NCI-H345 (cell line): ENCODE measurements around the gene PPM1G.
"Not testable (repeated sequence)": the region's sequence is repeated elsewhere in the genome, so short reads cannot be mapped to it uniquely, and the experiment has no call there.

Experiments used
- DNase-seq: peaks from one replicate; lab custom pipeline; 2025; lab: John Stamatoyannopoulos, UW

Gene PPM1G, protein sequence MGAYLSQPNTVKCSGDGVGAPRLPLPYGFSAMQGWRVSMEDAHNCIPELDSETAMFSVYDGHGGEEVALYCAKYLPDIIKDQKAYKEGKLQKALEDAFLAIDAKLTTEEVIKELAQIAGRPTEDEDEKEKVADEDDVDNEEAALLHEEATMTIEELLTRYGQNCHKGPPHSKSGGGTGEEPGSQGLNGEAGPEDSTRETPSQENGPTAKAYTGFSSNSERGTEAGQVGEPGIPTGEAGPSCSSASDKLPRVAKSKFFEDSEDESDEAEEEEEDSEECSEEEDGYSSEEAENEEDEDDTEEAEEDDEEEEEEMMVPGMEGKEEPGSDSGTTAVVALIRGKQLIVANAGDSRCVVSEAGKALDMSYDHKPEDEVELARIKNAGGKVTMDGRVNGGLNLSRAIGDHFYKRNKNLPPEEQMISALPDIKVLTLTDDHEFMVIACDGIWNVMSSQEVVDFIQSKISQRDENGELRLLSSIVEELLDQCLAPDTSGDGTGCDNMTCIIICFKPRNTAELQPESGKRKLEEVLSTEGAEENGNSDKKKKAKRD

DNA sequence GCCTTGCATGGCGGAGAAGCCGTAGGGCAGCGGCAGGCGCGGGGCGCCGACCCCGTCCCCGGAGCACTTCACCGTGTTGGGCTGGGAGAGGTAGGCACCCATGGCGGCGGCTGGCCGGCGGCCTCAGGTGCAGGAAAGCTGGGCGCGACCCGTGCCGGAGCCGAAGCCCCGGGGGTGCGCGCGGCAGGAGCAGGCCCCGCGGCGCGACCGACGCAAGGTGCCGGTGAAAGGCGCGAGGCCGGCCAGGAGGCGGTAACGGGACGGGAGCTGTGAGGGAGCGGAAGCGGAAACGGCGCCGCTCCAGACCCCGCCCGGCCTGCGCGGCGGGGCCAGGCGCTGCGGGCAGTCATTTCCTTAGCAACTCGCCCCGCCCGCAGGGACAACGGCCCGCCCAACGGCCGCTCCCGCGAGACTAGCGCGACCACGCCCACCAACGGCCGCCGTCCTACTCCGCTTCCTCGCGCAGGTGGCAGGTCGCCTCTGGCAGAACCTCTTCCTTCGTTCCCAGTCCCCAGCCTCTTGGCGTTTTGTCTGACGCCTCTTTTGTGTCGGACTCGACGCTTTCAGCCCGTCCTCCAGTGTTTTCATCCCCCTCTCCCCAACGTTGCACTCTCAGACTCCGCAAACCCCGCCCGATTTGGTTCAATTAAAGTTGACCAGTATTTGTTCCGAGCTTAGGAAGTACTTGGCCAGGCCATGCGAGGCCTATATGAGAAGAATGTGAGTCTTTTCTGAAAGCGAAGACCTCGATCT, at the start of gene PPM1G:
PPM1G (minus strand) TSS at position 271 of the 753 bp plus-strand sequence; CDS start at position 102, 169 bp downstream.
- peak; percentile 98 for DNase-seq

DNA sequence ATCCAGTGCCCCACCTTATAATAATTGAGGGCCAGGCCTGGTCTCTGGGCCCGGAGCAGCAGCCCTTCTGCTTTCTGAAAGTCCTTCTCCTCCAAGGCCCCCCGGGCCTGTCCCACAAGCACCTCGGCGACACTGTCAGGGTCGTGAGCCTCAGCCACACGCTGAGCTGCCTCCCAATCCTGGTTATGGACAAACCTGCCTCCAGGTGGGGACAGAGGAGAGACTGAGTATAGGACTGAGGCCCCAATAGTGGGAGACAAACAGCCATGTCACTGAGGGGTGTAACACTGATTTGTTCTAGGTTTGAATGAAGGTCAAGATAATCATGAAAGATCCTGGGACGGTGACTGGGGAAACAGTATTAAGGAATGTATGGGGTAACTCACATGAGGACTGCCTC, 44.6 kb upstream of the PPM1G start:
- no peak for DNase-seq

DNA sequence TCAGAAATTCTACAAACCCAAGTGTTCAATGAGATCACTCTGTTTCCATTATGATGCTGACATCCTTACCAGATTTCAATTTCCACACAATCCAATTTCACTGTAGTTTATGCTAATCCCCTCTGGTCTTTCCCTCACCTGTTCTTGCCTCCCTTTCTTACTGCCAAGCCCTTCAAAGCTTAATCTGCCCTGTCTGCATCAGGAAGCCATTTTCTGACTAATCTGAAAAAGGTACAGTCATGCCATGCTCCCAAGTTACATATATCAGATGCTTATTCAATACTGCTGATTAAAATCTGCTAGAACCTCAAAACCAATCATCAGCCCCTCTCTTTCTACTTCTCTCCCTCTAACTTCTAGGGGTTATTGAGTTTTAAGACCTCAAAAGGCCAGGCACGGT, 41.7 kb upstream of the PPM1G start:
- no peak for DNase-seq

DNA sequence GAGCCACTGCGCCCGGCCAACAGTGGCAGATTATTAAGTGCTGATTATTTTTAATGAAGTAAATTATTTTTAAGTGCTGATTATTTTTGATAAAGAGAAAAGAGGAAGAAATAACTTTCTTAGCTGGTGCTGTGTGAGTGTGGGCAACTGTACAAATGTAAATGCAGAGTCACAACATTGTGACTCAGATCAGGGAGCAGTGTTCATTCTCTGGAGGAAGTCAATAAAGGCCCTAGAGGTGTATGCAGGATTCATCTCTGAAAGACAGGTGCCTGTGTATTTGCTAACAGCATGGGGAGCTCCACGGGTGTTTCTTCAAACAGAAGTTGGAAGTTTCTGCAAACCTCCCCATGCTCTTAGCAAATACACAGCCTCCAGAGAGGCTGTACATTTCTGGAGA, 39.0 kb upstream of the PPM1G start:
- DNase-seq = no peak

DNA sequence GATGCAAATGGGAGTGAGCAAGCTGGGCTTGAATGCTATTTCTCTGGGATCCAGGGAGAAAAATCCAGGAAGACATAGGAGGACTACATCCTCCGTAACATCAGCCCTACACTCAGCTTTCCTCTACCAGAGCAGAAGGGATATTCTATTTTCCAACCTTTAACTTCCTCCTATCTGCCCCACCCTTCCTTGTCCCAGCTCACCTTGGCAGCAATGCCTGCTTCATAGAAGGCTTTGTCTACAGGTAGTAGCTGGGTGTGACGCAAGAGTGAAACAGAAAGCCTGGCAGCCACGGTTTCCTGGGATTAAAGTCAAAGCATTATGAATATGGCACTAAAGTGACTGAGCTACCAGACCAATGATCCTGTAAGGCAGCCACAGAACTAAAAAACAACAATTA, 36.7 kb upstream of the PPM1G start:
- DNase-seq = no peak

DNA sequence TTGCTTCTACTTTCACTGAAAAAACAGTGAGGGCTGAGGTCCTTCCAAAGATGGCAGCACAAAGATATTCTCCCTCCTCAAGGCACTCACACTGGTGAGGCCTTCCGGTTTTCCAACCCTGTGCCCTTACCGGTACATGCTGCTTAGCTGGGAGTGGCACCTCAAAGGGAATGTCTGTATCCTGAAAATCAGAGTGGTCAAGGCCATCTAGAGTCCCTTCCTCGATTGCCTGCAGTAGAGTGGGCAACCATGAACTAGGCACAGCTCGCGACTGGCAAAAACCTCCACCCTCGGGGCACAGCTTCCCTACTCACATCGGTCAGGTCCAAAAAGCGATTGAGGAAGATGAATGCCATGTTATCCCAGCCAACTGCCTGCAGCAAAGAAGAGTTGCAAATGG, 36.2 kb upstream of the PPM1G start:
- DNase-seq = no peak

DNA sequence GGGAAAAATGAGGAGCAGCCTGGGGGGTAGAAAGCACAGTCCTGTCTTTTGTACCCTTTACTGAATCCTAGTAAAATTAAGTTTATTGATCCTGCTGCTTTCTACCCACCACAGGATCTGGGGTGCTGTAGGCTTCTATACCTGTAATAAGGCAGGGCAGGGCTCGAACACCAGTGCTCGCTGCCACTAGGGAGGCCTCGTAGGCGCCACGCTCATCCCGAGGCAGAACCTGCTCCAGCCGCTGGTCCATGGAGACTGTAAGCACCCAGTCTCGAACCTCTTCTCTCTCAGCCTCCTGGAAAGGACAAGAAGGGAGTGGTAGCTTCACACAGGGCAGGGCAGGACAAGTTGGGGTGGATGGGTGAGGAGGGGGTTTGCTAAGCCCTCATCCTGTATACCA, 35.8 kb upstream of the PPM1G start:
- DNase-seq = no peak

DNA sequence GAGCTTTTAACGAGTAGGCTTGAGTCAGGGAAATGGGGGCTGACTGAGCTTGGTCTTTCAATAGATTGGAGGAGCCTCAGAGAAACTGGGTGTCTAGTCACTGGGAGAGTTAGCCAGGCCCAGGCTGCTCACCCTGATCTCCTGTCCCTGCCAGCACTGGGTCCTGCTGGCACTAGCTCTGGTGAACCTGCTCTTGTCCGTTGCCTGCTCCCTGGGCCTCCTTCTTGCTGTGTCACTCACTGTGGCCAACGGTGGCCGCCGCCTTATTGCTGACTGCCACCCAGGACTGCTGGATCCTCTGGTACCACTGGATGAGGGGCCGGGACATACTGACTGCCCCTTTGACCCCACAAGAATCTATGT, 33.5 kb upstream of the PPM1G start:
- DNase-seq = no peak

DNA sequence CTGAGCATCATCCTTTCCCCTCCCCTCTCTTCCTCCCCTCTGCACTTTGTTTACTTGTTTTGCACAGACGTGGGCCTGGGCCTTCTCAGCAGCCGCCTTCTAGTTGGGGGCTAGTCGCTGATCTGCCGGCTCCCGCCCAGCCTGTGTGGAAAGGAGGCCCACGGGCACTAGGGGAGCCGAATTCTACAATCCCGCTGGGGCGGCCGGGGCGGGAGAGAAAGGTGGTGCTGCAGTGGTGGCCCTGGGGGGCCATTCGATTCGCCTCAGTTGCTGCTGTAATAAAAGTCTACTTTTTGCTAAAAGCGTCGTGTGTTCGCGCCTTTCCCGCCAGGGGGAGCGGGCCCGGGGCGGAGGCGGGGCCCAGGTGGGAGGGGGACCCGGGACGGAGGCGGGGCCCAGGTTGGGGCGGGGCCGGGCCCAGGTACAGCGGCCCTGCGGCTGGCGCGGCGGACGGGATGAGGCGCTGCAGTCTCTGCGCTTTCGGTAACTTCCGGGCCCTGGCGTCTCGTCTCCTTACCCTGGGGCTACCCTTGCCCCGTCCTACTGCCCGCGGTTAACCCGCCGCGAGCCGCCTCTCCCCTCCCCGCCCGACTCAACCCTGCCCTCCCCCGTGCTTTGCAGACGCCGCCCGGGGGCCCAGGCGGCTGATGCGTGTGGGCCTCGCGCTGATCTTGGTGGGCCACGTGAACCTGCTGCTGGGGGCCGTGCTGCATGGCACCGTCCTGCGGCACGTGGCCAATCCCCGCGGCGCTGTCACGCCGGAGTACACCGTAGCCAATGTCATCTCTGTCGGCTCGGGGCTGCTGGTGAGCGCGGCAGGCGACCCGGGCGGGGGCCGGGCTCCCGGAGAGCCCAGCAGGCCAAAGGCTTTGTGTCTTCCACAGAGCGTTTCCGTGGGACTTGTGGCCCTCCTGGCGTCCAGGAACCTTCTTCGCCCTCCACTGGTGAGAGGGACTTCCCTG, 32.8 kb upstream of the PPM1G start, which contains the start of gene KRTCAP3:
KRTCAP3 (plus strand) TSS at position 424 of the 962 bp plus-strand sequence; CDS start at position 456, 32 bp downstream.
- peak; percentile 86 for DNase-seq

DNA sequence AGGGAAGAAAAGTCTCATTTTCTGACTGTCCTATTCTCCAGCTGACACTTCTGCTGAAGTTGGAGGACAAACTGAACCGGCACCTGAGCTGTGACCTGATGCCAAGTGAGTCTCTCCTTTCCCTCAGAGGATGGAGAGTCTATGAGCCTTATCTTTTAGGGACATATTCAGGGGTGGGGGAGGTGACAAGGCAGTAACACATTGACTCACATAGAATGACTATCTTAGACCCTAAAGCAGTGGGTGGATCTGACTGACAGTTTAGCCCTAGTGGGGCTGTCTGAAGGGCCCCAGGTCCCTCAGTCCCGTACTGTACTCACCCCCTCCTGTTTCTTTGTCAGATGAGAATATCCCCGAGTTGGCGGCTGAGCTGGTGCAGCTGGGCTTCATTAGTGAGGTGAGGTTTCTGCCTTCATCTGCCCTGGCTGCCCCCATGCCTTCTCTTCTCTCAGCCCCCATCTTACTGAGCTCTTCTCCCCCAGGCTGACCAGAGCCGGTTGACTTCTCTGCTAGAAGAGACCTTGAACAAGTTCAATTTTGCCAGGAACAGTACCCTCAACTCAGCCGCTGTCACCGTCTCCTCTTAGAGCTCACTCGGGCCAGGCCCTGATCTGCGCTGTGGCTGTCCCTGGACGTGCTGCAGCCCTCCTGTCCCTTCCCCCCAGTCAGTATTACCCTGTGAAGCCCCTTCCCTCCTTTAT, 32.0 kb upstream of the PPM1G start:
- DNase-seq = no peak

DNA sequence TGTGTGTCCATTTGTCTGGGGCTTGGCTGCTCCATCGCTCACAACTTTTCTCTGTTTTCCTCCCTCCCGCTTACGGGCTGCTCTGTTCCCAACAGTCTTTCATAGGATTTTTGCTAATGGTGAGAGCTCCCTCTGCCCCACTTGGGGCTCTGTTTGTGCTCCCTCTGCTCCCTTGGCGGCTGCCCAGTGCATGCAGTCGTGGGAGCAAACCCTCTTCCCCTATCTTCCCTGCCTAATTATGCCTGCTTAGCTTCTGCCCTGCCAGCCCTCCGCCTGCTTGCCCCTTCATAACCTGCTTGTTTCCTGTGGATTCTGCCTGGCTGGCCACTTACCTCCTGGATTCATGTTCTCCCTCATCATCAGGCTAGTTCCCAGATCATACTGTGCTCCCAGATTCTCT, 26.2 kb upstream of the PPM1G start:
- no peak for DNase-seq

DNA sequence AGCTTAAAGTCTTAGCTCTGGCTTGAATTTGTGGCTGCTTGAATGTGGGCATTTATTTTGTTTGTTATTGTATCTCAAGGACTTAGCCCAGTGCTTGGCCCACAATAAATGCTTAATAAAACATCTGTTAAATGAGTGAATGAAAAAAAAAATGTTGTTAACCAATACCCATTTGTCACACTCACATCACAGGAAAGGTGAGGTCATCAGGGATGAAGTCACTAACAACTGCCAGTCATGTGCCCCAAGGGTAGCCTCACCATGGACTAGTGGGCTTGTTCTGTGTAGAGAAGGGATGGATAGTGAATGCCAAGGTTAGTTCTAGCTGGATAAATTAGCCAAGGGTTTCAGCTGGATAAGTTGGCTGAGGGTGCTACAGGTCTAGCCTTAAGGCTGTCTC, 22.0 kb upstream of the PPM1G start:
- no peak for DNase-seq

DNA sequence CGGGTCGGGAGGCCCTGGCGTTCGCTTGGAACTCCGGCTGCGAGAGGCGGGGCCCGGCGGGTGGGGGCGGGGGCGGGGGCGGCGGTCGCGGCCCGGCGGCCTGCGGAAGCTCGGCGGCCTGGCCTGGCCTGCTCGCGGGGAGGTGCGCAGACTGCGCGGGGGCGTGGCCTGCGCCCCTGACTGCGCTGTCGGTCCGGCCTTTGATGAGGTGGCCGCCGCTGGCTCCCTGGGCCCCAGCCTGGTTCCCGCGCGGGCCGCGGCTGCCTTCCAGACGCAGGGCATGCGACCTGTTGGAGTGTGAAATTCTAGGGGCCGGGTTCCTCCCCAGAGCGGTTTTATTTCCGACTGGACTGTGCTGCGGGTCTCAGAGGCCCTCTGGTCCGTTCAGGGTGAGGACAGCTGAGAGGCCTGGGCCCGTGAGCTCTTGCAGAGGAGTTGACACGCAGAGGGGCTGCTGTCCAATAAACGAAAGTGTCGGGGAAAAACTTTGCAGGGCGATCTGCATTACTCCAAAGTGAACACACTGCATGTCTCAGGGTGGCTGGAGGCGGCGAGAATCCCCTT, 19.7 kb upstream of the PPM1G start:
- peak; percentile 80 for DNase-seq

DNA sequence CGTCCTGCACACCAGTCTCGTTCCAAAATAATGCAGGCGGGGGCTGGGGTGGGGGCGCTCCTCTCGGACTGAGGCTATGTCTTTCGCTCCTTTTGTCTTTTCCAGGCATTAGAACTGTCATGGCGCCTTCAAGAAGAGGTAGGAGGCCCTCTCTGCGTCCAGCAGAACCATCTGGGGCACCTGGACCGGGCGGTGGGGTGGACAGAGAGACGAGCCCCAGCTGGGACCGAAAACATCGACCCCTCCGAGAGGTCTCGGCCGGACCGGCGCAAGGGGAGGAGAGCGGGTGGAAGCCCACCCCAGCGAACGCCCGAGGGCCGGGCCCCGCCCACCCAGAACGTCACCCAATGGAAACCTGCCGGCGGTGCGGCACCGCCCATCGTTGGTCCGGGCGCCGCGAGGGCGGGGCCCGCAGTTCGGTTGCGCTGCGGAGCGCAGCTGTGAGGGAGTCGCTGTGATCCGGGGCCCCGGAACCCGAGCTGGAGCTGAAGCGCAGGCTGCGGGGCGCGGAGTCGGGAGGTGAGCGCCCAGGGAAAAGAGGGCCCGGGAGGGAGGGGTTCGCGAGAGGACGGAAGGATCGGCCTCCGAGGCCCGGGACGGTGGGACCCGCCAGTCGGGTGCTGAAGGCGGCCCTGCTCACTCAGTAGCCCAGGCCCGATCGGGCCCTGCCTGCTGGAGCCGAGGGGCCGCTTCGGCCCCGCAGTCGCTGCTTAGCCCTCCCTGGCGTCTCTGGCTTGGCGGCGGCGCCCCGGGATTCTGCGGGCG, 19.0 kb upstream of the PPM1G start, which contains the start of gene NRBP1:
NRBP1 (plus strand) TSS at position 419 of the 765 bp plus-strand sequence. CDS start 4,643 bp downstream, outside the sequence.
- DNase-seq = peak; percentile 96

DNA sequence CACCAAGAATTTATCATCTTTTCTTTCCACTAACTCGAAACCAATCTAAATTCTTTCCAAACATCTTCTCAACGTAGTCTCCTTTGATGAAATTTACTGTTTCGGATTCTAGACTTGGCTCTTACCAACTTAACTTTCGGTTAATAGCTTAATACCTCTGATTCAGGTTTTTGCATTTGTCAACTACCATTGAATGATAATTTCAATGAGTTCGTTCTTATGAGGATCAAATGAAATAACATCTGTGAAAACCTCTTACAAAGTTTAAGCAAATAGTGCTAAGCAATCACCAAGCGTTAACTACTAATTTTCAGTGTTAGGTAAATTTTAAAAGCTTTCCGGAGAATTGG, 18.4 kb upstream of the PPM1G start:
- no peak for DNase-seq

DNA sequence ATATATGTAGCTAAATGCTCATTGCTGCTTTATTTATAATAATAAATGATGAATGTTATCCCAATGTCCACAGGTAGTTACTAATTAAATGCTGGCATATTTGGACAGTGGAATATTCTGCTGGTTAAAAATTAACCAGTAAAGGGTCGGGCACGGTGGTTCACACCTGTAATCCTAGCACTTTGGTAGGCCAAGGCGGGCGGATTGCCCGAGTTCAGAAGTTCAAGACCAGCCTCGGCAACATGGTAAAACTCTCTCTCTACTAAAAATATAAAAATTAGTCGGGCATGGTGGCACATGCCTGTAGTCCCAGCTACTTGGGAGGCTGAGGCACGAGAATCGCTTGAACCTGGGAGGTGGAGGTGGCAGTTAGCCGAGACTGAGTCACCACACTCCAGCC, 15.6 kb upstream of the PPM1G start:
- DNase-seq = not testable (repeated sequence)

DNA sequence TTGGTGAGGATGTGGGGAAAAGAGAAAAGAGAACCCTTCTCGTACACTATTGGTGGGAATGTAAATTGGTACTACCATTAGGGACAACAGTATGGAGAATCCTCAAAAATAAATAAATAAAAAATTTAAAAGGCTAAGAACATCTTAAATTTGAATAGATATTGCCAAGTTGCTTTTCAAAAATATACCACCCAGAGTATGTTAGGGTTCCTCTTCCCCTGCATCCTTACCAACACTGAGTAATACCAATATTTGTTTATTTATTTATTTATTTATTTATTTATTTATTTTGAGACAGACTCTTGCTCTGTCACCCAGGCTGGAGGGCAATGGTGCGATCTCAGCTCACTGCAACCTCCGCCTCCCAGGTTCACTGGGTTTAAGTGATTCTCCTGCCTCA, 13.6 kb upstream of the PPM1G start:
- DNase-seq = no peak

DNA sequence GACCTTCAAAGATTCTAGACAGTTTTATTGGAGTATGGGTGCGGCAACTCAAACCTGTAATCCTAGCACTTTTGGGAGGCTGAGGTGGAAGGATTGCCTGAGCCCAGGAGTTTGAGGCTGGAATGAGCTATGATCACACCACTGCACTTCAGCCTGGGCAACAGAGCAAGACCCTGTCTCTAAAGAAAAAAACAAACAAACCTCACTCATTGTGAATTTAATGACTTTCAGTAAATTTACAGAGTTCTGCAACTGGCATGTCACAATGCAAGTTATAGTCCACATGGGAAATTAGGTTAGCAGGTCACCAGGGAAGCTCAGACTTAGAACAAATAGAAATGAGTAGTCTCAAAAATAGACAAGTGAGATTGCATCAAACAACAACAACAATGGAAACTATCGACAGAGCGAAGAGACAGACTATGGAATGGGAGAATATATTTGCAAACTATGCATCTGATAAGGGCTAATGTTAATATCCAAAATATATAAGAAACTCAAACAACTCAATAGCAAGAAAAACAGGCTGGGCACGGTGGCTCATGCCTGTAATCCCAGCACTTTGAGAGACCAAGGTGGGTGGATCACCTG, 12.4 kb upstream of the PPM1G start:
- DNase-seq = no peak

DNA sequence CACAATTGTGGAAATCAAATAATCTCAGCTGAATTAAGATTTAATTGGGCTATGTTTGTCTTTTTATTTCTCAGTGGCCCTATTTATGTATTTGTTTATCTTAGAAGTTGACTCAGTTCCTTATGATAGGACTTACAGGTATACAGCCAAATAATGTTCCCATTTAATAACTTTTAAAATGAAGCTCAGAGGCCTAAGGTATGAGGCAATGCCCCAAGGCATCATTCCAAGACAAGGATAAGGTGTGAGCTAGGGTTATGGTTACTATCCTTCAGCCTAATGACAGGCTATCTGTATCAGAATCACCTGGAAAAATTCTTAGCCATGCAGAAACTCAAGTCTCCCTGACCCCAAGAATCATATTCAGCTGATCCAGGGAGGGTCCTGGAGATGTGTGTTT, 11.6 kb upstream of the PPM1G start:
- DNase-seq = no peak

DNA sequence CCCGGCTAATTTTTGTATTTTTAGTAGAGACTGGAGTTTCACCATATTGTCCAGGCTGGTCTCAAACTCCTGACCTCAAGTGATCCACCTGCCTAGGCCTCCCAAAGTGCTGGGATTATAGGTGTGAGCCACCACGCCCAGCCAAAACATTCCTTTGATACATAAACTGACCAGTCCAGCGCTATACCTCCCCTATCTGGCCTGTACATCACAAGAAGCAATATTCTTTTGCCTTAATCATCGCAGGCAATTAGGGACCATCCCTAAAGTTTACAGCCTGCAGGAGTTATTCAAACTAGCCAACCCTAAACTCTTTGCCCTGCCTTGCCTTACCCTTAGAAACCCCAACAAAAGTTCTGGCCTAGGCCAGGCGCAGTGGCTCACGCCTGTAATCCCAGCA, 6.8 kb upstream of the PPM1G start:
- no peak for DNase-seq
